Measurements from ENCODE around the gene PKDREJ.
"Not testable (repeated sequence)": the region's sequence is repeated elsewhere in the genome, so short reads cannot be mapped to it uniquely, and the experiment has no call there.

- TF ChIP-seq CTCF (conservative IDR thresholded peaks at IDR 0.05); EZH2 (IDR thresholded peaks at IDR 0.05; ENCODE audit: low read depth): not testable (repeated sequence)
These were observed 49.7 kb upstream of the PKDREJ start for GRCh38 chr22:46312848-46313247.
